Measurements from ENCODE around the gene CHD2.

Gene CHD2

DNA sequence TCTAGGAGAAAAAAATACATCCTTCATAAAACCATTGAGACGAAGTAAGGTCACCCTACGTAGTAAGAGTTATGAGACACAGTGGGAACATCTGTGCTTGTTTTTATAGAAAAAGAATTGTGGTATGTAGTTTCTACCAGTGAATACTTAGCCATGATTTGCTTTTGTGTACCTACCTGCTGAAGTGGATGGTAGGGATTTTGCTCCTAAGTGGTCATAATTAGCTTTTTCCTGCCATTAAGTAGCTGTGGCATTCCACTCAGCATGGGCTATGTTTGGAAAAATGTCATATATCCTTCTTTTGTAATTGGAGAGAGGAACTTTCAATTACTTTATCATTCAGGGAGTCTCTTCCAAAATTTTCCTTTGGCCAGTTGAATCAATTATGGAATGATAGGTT lies 63.7 kb downstream of the CHD2 start:
- DNase-seq: no peak

DNA sequence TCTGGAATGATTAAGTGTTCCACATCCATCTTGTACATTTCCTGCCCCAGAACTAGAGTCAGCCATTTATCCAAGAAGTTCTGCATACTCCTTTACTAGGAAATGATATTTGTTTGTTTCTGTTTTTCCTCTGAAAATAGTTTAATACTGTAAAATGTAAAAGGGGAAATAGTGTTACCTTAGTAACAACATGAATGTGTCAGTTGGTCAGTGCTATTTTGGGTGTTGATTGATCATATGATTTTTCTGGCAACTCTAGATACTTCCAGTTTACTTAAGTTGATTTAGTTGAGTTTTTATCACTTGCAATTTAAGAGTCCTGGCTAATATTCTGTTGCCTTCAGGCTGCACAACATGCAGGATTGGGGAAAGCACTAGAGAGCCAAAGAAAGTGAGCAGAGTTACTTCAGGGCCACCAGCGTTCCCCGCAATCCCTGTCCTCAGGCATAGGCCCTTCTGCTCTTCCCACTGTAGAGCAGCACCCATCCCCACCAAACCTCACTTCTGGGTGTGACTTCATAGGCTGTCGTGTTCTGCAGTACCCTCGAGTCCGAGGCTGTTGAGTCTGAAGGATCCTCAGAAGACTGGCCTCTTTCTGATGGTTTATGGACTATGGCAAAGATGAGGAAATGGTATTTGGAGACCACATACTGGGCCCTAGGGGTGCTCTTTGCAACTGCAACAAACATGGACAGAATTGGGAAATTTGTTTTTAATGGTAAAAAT lies 69.0 kb downstream of the CHD2 start:
- no peak for DNase-seq

DNA sequence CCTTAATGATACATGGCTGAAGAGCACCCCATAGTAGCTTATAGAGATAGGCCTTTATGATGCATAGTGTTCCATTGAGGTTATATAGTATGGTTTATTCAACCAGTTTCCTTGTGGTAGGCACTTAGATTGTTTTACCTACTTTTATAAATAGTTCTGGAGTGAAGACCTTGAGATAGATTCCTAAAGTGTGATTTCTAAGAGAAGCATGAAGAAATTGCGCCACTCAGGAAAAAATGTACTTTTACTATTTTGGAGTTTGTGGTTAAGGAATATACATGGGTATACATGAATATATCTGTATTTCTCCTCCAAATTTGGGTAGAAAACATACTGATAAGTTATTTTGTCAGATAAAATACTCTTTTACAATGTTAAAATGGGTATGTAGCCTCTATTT lies 70.5 kb downstream of the CHD2 start:
- DNase-seq: no peak

DNA sequence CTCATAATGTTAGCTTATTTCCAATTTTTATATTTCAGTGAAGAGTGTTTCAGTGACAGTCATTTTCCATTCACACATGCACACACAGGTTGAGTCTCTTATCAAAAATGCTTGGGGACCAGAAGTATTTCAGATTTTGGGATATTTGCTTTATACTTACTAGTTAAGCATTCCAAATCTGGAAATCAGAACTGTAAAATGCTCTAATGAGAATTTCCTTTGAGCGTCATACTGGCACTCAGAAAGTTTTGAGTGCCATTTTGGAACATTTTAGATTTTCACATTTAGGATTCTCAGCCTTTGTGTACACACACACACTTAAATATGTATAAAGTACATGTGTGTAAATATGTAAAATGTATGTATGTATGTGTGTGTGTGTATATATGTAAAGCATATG lies 71.0 kb downstream of the CHD2 start:
- DNase-seq: no peak

DNA sequence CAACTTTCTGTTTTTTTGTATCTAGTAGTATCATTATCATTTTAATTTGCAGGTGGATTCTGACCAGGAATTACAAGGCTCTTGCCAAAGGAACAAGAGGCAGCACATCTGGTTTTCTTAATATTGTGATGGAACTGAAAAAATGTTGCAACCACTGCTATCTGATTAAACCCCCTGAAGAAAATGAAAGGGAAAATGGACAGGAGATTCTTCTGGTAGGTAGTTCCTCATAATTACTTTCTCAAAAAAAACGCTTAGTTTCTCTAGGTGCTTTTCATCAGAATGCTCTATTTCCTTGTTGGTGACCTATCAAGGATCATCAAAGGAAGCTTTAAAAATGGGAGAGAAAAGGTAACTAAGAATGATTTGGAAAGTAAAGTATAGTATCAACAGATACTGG lies 71.6 kb downstream of the CHD2 start:
- DNase-seq: no peak

DNA sequence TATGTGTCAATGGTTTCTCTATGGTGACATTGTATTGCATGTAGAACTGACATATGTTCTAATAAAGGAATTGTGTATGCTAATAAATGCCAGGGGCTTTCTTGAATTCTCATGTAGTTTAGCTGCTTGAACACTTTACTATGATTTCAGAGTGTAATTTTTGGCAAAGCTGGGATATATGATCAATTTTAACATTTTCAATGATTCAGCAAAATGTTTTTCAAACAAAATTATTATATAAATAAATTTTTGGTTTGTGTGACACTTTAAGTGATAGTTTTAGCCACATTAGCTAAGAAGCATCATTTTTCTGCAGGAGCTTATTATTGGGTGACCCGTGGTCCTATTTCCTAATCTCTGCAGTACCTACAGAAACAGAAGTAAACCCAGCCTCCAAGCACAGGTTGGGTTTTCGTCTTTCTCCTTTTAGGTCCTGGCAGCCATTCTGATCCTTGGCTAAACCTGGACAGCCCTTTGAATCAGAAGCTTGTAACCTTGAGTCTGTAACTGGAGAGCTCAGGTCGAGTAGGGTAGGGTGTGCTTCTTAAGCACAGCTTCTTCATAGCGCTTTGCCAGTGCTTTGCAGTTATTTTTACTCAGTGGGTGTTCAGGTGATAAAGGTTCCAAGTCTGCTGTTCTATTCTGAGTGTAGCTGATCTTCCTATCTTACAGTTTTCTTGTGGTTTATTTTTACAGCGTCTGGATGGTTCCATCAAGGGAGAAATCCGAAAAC lies 74.2 kb downstream of the CHD2 start:
- no peak for DNase-seq

DNA sequence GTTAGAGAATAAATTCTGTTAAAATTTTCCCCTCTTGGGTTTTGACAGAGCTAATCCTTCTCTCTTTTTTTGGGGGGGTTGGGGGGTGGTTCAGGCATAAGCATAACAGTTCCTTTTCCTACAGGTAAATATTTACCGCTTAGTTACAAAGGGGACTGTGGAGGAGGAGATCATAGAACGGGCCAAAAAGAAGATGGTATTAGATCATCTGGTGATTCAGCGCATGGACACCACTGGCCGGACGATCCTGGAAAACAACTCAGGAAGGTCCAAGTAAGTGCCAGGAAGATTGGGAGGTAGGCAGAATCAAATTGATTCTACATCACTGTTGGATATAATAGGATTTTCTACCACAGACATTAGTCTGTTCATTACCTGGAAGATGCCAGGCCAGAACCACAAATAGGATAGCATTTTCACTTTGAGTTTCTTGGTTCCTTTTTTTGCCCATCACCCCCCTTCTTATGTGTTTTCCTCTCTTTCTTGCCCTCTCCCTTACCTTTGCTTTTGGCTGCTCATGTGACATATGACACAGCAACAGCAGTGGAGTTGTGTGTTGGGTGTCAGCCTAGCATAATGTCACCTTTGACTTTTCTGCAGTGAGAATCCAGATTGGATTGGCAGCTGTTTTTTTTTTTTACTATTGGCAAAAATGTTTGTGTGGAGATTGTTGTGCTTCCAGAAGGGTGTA lies 79.0 kb downstream of the CHD2 start:
- DNase-seq: no peak

DNA sequence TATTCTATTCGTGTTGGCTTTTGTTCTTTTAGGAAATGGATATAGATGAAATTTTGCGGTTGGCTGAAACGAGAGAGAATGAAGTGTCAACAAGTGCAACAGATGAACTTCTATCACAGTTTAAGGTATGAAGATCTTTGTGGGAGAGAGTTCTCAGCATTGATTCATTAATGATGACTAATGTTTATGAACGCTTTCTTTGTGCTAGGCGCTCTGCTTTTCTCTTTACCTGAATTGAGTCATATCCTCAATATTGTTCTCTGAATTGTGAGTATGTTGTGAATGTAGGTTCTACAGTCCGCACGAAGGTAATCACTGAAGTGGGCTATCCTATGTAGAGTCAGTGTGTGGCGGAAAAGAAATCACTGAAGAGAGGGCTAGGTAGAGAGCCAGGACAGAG lies 81.2 kb downstream of the CHD2 start:
- DNase-seq: no peak

DNA sequence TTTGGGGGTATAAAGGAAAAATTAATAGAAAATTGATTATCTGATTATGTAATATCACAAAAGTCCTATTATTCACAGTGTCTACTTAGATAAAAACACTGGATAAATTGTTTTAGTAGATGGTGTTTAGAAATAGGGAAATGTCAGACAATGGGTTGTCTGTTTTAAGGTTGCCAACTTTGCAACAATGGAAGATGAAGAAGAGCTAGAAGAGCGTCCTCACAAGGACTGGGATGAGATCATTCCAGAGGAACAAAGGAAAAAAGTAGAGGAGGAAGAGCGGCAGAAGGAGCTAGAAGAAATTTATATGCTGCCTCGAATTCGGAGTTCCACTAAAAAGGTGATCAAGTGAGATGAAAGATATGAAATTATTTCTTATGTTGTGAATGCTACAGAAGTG lies 84.0 kb downstream of the CHD2 start:
- DNase-seq: no peak

DNA sequence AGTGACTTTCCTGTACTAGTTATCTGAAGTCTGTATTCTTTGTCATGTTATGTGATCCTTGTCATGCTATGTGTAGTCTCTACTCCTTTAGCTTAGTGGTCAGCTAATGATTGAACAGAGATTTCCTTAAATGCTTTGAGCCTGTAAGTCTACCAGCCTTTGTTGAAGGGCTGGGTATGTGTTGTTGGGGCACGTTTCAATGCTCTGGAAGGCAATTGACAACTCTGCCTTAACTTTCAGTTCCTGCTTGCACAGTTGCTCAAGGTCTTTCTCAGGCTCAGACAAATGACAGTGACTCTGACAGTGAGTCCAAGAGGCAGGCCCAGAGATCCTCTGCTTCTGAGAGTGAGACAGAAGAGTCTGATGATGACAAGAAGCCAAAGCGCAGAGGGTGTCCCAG lies 89.3 kb downstream of the CHD2 start:
- no peak for DNase-seq

DNA sequence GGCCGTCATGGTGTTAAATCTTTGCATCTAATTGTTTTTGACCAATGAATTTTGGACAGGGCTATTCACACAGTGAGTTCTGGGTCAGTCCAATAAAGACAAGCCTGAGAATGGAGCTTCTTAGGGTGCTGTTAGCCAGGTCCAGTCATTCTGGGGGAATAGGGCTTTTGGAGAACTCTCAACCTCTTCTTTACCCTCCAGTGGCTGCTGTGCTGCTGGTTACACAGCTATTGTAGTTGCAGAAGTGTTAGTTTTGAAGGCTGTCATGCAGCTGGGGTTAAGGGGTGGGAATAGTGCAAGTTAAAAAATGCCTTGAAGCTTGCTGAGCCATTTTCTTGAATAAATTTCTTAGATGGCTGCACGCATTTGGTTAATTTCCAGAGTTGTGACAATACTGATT lies 89.9 kb downstream of the CHD2 start:
- no peak for DNase-seq

DNA sequence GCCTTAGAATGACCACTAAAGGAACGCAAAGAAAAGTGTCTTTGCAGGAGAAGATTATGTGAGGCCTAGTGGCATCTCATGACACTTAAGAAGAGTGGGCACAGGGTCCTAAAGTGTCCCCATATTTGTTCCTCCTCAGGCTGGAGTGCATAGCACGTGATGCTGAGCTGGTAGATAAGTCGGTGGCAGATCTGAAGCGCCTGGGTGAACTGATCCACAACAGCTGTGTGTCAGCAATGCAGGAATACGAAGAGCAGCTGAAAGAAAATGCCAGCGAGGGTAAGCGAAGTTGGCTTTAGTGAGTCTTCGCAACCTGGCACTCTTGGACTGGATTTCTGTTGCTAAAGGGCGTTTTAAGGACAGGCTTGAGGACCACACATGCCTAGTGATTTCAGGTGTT lies 92.6 kb downstream of the CHD2 start:
- DNase-seq: no peak

DNA sequence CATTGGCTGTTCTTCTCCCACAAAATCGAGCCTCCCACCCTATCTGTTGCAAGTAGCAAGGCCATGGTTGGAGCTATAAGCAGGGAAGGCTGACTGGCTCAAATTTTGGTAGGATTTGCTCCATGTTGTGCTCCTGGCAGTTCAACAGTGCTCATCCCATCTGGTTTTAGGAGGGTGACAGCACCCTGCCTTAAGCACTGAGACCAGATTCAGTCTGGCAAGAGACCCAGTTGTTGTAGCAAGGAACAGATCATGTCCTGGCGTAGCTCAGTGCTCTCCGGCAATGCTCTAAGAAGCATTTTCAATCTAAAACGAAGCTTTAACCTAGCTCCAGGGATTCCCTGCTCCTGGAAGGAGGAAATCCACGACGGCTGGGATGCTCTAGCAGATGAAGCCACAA lies 97.7 kb downstream of the CHD2 start:
- DNase-seq: no peak

DNA sequence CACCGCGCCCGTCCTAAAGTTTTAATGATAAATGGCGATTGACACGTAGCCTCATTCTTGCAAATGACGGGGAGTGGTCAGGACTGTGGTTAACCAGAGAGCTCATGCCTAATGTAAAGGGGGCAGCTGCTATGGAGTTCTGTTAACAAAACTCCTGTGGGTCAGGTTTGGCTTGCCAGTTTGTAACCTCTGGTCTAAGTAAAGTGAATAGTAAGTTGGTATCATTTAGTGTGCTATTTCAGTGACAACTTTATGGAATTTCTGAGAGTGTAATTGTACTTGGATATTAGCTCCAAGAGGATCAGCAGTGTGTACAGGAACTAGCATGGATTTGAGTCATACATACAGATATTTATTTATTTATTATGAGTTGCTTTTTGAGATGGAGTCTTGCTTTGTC lies 101.0 kb downstream of the CHD2 start:
- DNase-seq: no peak

DNA sequence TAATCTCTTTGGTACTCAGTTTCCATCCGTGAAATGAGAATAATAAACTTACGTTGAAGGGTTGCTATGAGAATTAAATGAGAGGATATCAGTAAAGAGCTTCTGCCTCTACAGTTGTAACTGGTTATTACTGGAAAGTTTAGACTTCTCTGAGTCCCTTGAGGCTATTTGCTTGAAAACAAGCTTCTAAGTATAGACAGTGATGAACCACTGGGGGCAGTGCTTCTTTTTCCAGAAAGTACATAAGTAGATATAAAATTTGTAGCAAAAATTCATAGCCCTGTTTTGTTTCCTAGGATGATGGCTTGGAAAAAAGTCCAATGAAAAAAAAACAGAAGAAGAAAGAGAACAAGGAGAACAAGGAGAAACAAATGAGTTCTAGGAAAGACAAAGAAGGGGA lies 101.8 kb downstream of the CHD2 start:
- DNase-seq: no peak

DNA sequence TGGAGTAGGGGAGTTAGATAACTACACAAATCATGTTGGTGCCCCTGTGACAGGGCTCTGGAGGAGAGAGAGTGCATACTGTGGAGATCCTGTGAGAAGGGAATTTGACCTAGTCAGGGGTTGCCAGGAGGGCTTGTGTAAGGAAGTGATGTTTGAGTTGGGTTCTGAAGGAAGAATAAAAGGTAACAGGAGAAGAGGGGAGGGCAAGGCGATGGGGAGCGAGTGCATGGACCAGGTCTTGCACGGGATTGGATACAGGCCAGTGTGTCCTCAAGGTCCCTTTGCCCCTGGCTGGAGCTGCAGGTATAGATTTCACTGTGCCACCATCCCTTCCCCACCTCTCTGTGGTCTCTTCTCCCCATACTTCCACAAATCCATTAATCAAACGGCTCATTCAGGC lies 105.0 kb downstream of the CHD2 start:
- DNase-seq: no peak

DNA sequence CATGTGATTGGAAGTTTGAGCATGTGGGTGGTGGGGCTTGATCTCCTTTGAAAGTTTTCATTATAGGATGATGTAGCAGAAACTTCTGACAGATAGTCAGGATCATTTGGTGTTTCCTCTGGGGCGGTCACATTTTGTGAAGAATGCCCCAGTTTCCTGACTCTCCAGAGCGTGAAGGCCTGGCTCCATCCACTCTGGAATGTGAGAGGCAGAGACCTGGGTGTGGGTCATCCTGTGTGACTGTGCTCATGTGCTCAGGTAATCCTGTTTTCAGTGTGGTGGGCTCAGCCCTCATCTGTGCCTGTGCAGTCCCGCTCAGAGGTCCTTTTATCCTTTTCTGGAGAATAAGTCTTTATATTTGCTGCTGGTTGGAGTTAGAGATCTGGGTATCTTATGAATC lies 107.9 kb downstream of the CHD2 start:
- no peak for DNase-seq

DNA sequence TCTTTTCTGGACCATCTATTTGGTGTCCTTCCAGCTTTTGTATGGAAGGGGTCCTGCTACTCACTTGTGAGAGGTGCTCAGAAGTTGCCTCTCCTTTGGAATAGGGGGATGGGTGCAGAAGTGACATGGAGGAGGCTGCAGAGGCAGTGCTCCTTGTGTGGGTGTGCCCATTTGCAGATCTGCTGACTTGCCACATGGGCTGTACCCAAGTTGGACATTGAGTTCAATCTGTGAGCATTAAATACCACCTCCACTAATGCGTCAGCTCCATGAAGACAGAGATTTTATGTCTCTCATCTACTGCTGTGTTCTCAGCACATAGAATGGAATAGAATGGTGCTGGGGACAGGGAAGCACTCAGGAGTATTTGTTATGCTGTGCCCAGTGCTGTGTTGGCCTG lies 112.7 kb downstream of the CHD2 start:
- no peak for DNase-seq

DNA sequence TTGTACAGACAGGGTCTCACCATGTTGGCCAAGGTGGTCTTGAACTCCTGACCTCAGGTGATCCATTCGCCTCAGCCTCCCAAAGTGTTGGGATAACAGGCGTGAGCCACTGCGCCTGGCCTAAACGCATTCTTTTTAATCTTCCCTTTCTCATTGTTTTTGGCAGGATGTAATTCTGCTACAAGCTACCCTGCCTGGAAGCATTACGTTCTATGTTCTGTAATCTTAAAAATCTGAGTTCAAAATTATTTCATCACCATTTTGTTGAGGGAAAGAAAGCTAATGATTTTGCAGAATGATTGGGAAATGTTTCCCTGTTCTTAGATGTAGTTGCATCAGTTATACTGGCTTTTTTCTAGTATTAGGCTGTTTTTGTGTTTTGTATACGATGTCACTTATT lies 117.4 kb downstream of the CHD2 start:
- DNase-seq: no peak

DNA sequence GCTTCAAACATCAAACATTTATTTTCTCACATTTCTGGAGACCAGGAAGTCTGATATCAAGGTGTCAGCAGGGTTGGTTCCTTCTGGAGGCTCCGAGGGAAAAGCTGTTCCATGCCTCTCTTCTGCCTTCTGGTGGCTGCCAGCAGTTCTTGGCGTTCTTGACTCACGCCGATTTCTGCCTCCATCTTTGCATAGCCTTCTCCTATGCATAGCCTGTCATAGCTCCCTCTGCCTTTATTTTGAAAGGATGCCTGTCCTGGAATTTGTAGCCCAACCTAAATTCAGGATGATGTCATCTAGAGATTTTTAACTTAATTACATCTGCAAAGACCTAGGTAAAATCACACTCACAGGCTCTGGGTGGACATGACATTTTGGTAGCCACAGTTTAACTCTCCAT lies 118.5 kb downstream of the CHD2 start:
- DNase-seq: no peak

DNA sequence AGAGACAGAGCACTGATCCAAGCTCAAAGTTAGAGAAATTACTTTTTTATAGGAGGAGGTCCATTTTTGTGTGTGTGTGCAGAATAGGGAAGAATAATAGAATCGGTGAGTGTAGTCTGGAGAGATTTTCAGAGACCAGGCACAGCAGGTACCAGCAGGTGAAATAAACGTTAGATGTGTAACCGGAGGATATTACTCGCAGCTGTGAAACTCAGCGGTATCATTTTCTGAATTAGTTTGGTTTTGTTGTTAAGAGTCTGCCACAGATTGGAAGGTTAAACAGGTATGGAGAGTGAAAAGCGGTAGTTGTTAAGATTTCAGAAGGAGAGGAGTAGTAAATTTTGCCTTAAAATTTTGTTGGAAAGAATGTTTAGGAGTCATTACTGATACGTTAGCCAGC lies 119.0 kb downstream of the CHD2 start:
- no peak for DNase-seq

DNA sequence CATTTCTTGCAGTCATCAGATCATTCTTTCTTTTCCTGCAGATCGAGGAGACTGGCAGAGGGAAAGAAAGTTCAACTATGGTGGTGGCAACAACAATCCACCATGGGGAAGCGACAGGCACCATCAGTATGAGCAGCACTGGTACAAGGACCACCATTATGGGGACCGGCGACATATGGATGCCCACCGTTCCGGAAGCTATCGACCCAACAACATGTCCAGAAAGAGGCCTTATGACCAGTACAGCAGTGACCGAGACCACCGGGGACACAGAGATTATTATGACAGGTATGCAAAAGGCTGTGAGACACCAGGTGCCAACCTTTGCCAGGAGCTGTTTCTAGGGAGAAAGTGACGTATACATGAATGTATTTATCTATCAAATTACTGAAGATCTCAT lies 119.8 kb downstream of the CHD2 start:
- DNase-seq: no peak

DNA sequence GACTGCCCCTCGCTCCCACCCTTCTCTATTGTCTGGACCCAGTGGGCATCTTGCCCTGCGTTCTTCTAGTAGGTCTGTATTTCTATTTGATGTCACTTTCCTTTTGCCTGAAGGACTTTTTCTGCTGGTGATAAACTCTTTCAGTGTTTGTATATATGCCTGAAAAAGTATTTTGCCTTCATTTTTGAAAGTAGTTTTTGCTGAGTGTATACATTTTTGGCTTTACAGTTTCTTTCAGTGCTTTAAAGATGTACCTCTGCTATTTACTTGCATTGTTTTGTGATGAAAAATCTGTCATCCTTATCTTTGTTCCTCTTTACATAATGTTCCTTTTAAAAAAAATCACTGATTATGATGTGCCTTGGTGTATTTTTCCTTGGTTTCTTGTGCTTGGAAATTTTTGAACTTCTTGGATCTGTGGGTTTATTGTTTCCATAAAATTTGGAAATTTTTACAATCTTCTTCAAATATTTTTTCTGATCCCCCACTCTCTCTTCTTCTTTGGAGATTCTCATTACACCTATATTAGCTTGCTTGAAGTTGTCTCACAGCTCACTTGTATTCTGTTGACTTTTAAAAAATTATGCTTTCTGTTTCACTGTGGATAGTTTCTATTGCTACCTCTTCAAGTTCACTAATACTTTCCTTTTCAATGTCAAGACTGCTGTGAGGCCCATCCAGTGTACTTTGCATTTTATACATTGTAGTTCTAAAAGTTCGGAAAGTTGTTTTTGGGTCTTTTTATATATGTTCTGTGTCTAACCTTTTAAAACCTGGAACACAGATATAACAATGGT lies 121.0 kb downstream of the CHD2 start:
- DNase-seq: no peak

DNA sequence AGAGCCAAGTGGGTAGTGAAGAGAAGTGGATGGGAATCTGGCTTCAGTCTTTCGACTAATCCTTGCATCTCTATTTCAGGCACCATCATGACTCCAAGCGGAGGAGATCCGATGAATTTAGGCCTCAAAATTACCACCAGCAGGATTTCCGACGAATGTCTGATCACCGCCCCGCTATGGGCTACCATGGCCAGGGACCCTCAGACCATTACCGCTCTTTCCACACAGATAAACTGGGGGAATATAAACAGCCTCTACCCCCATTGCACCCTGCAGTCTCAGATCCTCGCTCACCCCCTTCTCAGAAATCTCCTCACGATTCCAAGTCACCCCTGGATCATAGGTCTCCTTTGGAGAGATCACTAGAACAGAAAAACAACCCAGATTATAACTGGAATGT lies 124.2 kb downstream of the CHD2 start:
- DNase-seq: no peak
